NCI-H2029 treated with DMSO at 0.1 percent for 48 hours (cell line): Measurements from ENCODE around the gene ARL6.

Experiments used
- DNase-seq: peaks from one replicate; lab custom pipeline; 2025; lab: John Stamatoyannopoulos, UW

ARL6 gene

DNA sequence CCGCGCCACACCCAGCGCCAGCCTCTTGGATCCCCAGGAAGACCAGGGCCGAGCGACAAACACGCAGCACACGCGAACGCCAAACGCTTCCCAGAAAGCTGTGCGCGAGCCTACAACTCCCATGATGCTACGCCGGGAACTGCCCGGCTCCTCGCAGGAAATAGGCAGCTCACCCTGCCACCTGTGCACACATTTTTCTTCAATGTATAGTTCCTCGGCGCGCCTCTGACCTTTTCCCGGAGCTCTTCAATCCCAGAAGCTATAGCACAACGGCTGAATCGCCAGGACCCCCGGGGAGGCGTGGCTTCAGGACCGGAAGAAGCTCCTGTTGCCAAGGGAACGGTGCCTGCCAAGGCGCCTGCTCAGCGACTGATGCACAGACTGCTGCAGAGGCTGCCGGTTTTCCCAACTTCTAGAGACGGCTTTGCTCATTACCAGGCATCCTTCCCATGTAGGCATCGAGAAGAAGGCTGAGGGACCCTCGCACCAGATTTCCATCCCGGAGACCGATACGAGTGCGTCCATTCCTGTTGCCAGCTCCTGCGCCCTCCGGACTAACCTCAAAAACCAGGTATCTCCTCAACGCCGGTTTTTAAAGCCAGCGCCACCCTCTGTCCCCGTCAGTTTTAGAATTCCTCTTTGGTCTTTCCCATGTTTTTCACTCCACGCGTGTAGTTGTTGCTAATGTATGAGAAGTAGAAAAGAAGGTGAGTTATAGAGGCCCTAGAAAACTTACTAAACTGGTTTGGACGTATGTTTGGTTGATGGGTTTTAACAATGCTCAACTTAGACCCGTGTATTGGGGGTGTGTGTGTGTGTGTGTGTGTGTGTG is at the start of gene ARL6:
Gene ARL6 (plus strand): TSS at position 352 of the 832 bp plus-strand sequence. CDS start 3,350 bp downstream, outside the sequence.
- DNase-seq, result peak; percentile 88

DNA sequence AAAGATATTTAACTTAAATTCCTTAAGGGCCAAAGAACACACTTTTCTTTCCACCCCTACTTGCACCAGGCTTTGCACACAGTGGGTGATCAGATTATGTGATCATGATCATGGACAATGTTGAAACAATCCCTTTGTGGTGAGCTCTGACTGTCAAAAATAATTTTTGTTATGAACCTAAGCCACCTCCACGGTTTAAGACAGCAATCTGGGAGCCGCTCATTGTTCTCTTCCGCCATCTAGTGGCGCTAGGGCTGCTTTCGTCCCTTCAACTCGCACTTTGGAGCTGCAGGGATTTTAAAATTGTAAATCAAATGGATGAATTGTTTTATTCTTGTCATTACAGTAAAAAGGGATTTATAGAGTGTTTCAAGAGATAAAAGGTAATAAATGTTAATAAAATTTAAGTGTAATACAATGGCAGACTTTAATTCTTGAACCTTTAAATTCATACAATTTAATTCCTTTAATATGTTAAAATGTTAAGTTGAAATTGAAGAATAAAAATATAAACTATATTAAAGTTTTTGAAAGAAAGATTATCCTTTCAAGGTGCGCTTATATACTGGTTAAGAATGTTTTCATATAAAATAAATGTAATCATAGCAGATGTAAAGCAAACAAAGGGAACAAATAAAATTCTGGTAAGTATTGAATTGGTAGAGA is 45.3 kb upstream of the ARL6 start:
- DNase-seq, result peak; percentile 87

DNA sequence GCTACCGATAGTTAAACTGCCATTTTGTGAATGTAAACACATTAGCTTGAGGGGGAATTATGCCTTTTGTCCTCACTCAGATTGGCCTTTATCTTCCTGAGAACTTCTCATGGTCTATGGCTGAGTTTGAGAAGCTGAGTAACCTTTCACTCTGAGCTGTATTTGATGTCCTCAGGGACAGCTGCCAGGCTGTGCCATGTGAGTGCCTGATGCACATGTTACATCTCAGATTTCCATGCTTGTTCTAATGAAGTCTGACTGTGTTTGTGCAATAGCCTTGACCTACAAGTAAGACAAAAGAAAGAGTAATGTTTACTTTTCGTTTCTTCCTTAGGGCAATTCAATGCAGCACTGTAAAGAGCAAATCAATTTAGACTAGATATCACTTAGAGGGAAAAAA is 44.1 kb upstream of the ARL6 start:
- DNase-seq, result no peak

DNA sequence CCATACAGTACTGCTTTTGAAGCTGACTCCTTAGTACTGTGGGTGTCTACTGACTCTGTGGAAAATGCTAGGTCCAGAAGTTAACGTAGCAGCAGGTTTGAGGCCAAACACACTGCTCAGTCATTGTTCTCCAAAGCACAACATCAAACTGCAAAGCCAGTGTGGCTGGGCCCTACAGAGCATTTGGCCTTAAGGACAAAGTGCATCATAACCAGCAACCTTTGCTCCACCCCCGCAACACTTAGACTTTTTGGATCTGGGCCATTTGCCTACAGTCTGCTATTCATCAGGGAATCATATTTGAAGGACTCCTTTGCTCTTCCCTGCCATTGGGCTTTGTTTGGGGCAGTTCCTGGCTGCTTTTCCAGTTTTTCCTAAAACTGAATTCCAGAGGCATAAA is 43.1 kb upstream of the ARL6 start:
- DNase-seq, result no peak

DNA sequence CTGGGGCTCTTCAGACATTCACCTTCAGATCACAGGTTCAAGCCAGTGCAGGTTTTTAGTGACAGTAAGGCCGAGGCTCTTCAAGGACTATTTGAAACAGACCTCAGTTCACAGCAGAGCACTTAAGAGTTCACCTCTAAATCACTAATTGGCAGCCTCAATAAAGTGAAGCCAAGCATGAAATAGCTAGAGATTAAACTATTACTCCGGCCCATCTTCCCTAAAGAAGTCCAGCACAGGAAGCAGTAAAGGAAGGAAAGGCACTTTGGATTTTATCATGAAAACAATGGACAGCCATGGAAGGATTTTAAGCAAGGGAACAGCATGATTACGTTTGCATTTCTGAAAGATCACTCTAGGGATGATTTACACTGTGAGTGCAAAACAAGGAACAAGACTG is 27.6 kb upstream of the ARL6 start:
- DNase-seq, result no peak

DNA sequence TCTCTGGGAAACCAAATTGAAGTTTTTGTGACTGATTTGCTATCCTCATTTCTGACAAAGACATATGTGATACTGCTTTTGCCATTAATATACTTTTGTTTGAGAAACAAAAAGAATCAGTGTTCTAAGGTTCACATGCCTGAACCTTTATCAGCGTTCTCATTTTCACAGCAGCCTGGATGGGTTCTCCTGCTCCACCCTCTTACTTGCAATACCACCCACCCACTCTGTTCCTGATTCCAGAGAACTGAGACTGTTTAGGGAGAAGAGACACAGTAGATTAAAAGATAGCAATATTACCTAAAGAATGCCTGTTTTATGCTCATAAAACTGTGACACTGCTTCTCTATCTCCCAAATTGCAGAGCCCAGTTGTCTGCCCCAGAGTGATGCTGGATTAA is 25.8 kb upstream of the ARL6 start:
- no peak for DNase-seq

GRCh38 chr3:97742036-97742435 is 22.5 kb upstream of the ARL6 start:
- no peak for DNase-seq

GRCh38 chr3:97744289-97744688 is 20.3 kb upstream of the ARL6 start:
- no peak for DNase-seq

- DNase-seq, result peak; percentile 36
These were observed 762 bp upstream of the ARL6 start for GRCh38 chr3:97763586-97764406.

DNA sequence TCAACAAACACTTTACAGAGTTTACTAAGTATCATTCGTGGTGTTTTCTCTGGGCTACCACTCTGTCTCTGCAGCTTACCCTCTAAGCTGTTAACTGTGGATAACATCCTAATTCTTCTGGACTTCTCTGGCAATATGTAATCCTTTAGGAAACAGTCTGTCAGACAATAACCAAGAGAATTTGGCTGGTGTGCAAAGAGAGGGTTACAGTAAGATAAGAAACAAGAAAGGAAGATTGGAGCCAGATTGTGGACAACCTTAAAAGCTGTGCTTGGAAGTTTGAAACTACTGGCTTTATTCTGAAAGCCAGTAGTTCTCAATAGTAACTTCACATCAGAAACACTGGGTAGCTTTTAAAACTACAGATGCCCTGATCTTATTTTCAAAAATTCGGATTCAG is 778 bp downstream of the ARL6 start:
- DNase-seq, result no peak

- DNase-seq, result no peak
These were observed 8.4 kb downstream of the ARL6 start for GRCh38 chr3:97772926-97773325.

DNA sequence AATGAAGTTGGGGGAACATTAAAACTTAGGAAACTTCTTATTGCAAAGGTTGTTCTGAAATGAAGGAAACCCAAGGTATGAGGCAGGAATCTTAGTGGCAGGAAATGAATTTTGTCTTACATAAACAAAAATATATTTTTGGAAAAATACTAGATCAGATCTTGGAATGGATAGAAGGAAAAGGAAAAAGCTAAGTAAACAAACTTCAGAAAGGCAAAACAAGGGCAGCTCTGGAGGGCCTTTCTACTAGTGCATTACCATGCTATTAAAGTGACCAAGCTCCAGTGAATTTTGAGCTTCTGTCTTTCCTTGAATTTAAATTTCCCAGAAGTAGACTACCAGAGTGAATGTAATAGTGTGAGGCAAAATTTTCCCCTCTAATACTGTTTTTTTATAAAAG is 13.6 kb downstream of the ARL6 start:
- DNase-seq, result no peak

DNA sequence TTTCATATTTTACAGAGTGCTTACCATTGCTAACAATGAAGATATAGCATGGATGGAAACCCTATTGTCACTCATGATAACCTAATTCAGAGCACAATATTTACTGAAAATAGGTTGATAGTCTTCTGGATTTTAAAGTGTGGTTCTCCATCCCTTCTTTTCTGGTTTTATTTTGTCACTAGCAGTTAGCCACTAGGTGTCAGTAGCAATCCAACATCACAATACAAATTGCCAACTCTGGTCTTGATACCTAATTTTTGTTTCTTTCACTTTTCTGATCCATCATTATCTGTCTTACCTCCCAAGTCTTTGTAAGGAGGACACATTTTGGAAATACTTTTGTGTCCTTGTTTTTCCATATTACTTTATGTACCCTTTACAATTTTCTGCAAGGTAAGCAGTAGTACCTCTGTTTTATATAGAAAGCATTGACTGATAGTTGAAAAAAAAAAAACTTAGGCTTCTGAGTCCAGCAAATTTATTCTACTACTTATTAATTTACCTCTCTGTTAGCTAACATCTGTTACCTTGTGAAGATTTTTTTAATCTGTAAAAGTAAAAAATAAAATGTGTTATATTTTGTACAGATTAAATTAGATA is 29.0 kb downstream of the ARL6 start:
- DNase-seq, result peak; percentile 63

DNA sequence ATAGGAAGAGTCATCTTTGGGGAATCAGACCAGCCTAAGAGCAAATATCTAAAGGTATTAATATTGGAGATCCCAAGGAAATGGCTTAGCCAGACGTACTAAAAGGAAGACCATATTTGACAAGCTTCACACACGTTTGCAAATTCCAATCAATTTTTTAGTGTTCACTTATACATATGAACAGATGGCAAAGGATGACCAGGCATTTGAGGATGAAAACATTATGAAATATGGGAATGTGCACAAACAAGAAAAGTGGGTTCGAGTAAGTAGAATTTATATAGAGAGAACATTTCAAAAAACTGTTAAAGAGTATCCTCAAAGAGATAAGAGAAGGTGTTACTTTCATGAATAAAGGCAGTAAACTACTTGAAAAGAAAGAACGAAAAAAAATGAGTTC is 31.4 kb downstream of the ARL6 start:
- DNase-seq, result no peak

DNA sequence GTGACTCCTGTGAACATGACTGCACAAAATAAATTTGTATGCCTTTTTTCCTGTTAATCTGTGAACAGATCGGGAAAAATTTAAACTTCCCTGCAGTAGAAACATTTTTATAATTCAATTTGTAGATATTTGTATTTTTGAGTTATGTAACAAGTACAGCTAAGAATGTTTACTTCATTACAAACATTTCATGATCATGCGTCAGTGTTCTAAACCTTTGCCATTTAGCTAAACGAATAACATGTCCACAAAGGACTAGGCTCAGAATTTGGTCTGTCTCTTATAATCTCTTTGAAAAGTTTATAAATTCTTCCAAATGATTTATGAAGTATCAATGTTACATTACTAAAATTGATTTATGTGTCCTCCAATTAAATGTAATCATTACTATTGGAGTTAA is 39.9 kb downstream of the ARL6 start:
- no peak for DNase-seq

- no peak for DNase-seq
These were observed 46.3 kb downstream of the ARL6 start for GRCh38 chr3:97810779-97811390.

- DNase-seq, result no peak
These were observed 50.8 kb downstream of the ARL6 start for GRCh38 chr3:97815149-97815917.

DNA sequence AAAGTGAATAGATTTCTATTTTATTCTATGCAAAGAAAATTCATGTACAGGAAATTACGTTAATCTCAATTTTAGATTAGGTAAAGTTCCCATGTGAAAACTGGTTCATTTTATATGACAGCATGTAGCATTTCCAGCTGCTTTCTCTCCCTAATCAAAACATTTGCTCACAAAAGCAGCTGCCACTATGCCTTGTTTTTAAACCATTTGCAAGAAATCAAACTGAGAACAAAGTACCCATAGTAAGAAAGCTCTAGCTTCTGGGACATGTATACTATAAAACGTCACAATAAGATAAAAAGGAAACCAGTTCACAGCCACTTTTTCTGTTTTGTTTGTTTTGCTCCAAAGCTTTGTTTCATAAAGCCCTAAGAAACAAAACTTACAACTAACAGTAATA is 52.3 kb downstream of the ARL6 start:
- DNase-seq, result no peak

DNA sequence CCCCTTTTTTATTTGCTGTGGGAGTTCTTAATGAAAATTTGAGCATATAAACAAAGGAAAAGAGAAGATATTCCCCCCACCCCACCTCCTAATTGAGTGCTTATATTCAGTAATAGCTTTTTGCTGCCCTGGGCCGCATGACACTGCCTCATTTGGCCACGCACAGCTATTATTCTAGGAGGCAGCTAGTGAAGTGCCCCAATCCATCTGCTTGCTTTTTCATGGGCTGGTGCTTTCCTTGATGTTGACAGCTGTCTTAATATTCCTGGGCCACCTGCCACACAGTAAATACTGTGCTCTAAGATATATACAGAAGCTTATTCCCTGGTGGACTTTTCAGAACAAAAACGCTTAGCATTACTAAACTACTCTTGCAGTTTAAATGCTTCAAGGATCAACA is 53.4 kb downstream of the ARL6 start:
- DNase-seq, result peak; percentile 79

GRCh38 chr3:97820780-97821179 is 56.2 kb downstream of the ARL6 start:
- no peak for DNase-seq

DNA sequence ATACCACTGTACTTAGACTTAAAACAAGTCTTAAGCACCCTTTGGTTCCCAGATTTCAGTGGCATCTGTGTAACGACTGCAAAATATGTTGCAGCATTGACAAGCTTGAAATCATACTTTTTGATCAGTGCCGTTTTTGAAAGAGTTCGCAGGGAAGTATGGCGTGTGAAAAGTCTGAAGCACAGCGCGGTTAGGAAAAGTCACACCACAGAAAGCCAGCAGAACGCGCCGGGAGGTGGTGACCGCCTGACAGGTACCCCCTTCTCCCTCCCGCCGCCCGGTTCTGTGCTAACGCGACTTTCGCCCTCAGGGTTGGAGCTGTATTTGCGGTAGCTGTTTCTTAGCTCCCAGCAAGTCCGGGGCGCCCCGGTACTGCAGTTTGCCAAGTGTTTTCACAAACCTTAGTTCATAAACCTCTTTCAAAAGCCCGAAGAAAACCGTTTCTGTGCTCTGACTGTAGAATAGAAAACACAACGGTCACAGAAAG is 56.8 kb downstream of the ARL6 start:
- DNase-seq, result no peak
